ENCODE results near the gene PIP5KL1. TPM values are rescaled to one million over a fixed set of nuclear protein-coding genes. Genes with fewer than 3 reads are reported as not detected.

The PIP5KL1 gene
- 1 to 10 TPM; 2.6 to 5.9 (median 3.4) TPM for polyA plus RNA-seq (ENCODE audit: insufficient read depth in 1 of 5, insufficient read length in 5 of 5, low replicate concordance in 1 of 5)
- long read RNA-seq, donor 1, result 0 reads
- long read RNA-seq, donor 2, result 0 reads
- long read RNA-seq, donor 3, result 0 reads
- long read RNA-seq, donor 4, partial matches to known transcripts, result 0 of 1 reads
- long read RNA-seq, donor 4, other reads (novel, unspliced or antisense), result 0 of 1 reads
- long read RNA-seq, donor 5, result 0 reads
- long read RNA-seq, donor 6, partial matches to known transcripts, result 0 of 1 reads
- long read RNA-seq, donor 6, other reads (novel, unspliced or antisense), result 0 of 1 reads
- long read RNA-seq, donor 7, result 0 reads
- long read RNA-seq, donor 8, result 0 reads

- peak in 1 of 2 donors; percentile 82 for DNase-seq
Observed at GRCh38 chr9:127930231-127931091, at the start of gene PIP5KL1. Gene PIP5KL1, minus strand, starts transcription at chr9:127930777. Its CDS starts 25 bp downstream, at chr9:127930752.

GRCh38 chr9:127980060-127980705, 49.6 kb upstream of the PIP5KL1 start:
- DNase-seq, result no peak

GRCh38 chr9:127979333-127980059, 48.9 kb upstream of the PIP5KL1 start:
- DNase-seq, result peak in 1 of 2 donors; percentile 52

GRCh38 chr9:127979015-127979332, 48.4 kb upstream of the PIP5KL1 start:
- DNase-seq, result no peak

- DNase-seq, result peak in 1 of 2 donors; percentile 41
Observed at GRCh38 chr9:127977884-127978647, 47.5 kb upstream of the PIP5KL1 start.

- no peak for DNase-seq
Observed at GRCh38 chr9:127977009-127977883, 46.7 kb upstream of the PIP5KL1 start.

- no peak for DNase-seq
Observed at GRCh38 chr9:127976498-127976897, 45.9 kb upstream of the PIP5KL1 start.

GRCh38 chr9:127975376-127976315, 45.1 kb upstream of the PIP5KL1 start:
- DNase-seq, result no peak

GRCh38 chr9:127974769-127975261, 44.2 kb upstream of the PIP5KL1 start:
- no peak for DNase-seq

GRCh38 chr9:127974001-127974768, 43.6 kb upstream of the PIP5KL1 start:
- DNase-seq, result no peak

GRCh38 chr9:127973169-127974000, 42.8 kb upstream of the PIP5KL1 start:
- no peak for DNase-seq

GRCh38 chr9:127972236-127972871, 41.8 kb upstream of the PIP5KL1 start:
- DNase-seq, result no peak

GRCh38 chr9:127971357-127972235, 41.0 kb upstream of the PIP5KL1 start:
- DNase-seq, result no peak

GRCh38 chr9:127970401-127971313, 40.1 kb upstream of the PIP5KL1 start:
- DNase-seq, result no peak

All from right lung (tissue), 10 donors.